NCI-H1417 (cell line): ENCODE measurements around the gene TCIRG1.
A peak's percentile ranks its signal among the peaks of the same experiment; 100 is the strongest.

Experiments
- DNase-seq, 3 experiments: peaks; one replicate each; lab custom pipeline; 2025; lab: John Stamatoyannopoulos, UW

The TCIRG1 gene

GRCh38 chr11:68016904-68017817 is 21.7 kb upstream of the TCIRG1 start:
- DNase-seq, result no peak

GRCh38 chr11:68017980-68018729 is 20.7 kb upstream of the TCIRG1 start:
- DNase-seq, result no peak

GRCh38 chr11:68018730-68019190 is 20.1 kb upstream of the TCIRG1 start:
- DNase-seq, result no peak

GRCh38 chr11:68019486-68019885 is 19.3 kb upstream of the TCIRG1 start:
- DNase-seq, result no peak

- peak in 2 of 3 experiments; percentile 18 to 26 for DNase-seq
Observed at GRCh38 chr11:68020575-68020974, 18.2 kb upstream of the TCIRG1 start.

- peak in 1 of 3 experiments; percentile 26 for DNase-seq
Observed at GRCh38 chr11:68021167-68021787, 17.5 kb upstream of the TCIRG1 start.

- no peak for DNase-seq
Observed at GRCh38 chr11:68022531-68022930, 16.3 kb upstream of the TCIRG1 start.

- no peak for DNase-seq
Observed at GRCh38 chr11:68024508-68024907, 14.3 kb upstream of the TCIRG1 start.

- no peak for DNase-seq
Observed at GRCh38 chr11:68025047-68025446, 13.8 kb upstream of the TCIRG1 start.

- DNase-seq, result no peak
Observed at GRCh38 chr11:68026391-68027105, 12.3 kb upstream of the TCIRG1 start.

GRCh38 chr11:68027667-68028066 is 11.2 kb upstream of the TCIRG1 start:
- DNase-seq, result no peak

- DNase-seq, result no peak
Observed at GRCh38 chr11:68028802-68029545, 9.9 kb upstream of the TCIRG1 start.

- peak; percentile 98 to 100 (median 100) for DNase-seq
Observed at GRCh38 chr11:68030318-68031143, 8.3 kb upstream of the TCIRG1 start, which contains the start of gene NDUFS8. Gene NDUFS8 (plus strand): TSS chr11:68030681. CDS start chr11:68032152, 1,471 bp downstream.

- no peak for DNase-seq
Observed at GRCh38 chr11:68031144-68031464, 7.7 kb upstream of the TCIRG1 start.

- no peak for DNase-seq
Observed at GRCh38 chr11:68032003-68032402, 6.8 kb upstream of the TCIRG1 start.

GRCh38 chr11:68032997-68033707 is 5.7 kb upstream of the TCIRG1 start:
- DNase-seq, result no peak

GRCh38 chr11:68033708-68034045 is 5.1 kb upstream of the TCIRG1 start:
- no peak for DNase-seq

GRCh38 chr11:68035266-68035876 is 3.5 kb upstream of the TCIRG1 start:
- DNase-seq, result no peak

- DNase-seq, result no peak
Observed at GRCh38 chr11:68036141-68036716, 2.6 kb upstream of the TCIRG1 start.
